GM18861 (cell line): ENCODE measurements around the gene ITGA3.
"Not testable (repeated sequence)": the region's sequence is repeated elsewhere in the genome, so short reads cannot be mapped to it uniquely, and the experiment has no call there.

Experiments used
- ATAC-seq: cut with Tn5 transposase; IDR thresholded peaks from one replicate; pipeline ENCODE4 v1.9.1; 2021; ENCODE audit not compliant: unreplicated experiment

The ITGA3 gene

GRCh38 chr17:50034498-50035364, 21.2 kb upstream of the ITGA3 start:
- ATAC-seq = no peak

GRCh38 chr17:50035421-50035879, 20.5 kb upstream of the ITGA3 start:
- no peak for ATAC-seq

GRCh38 chr17:50035945-50036344, 20.0 kb upstream of the ITGA3 start:
- ATAC-seq = no peak

- ATAC-seq = no peak
Measured at GRCh38 chr17:50036455-50037261, 19.3 kb upstream of the ITGA3 start.

- ATAC-seq = no peak
Measured at GRCh38 chr17:50037321-50038107, 18.4 kb upstream of the ITGA3 start.

- ATAC-seq = no peak
Measured at GRCh38 chr17:50039058-50039457, 16.9 kb upstream of the ITGA3 start.

GRCh38 chr17:50040496-50040895, 15.4 kb upstream of the ITGA3 start:
- not testable (repeated sequence) for ATAC-seq

GRCh38 chr17:50042211-50042610, 13.7 kb upstream of the ITGA3 start:
- no peak for ATAC-seq

GRCh38 chr17:50043290-50044148, 12.4 kb upstream of the ITGA3 start:
- ATAC-seq = no peak

- no peak for ATAC-seq
Measured at GRCh38 chr17:50044483-50044882, 11.4 kb upstream of the ITGA3 start.

- no peak for ATAC-seq
Measured at GRCh38 chr17:50045154-50045553, 10.8 kb upstream of the ITGA3 start.

GRCh38 chr17:50046179-50046578, 9.7 kb upstream of the ITGA3 start:
- no peak for ATAC-seq

GRCh38 chr17:50046667-50047066, 9.2 kb upstream of the ITGA3 start:
- no peak for ATAC-seq

GRCh38 chr17:50047083-50047482, 8.8 kb upstream of the ITGA3 start:
- no peak for ATAC-seq

- no peak for ATAC-seq
Measured at GRCh38 chr17:50047488-50048126, 8.3 kb upstream of the ITGA3 start.

- no peak for ATAC-seq
Measured at GRCh38 chr17:50048146-50048720, 7.7 kb upstream of the ITGA3 start.

GRCh38 chr17:50048988-50049387, 6.9 kb upstream of the ITGA3 start:
- no peak for ATAC-seq

GRCh38 chr17:50049636-50050035, 6.3 kb upstream of the ITGA3 start:
- no peak for ATAC-seq

- ATAC-seq = no peak
Measured at GRCh38 chr17:50050431-50051032, 5.4 kb upstream of the ITGA3 start.
